ENCODE measurements around the gene HLA-DQA2.
"Not testable (repeated sequence)": the region's sequence is repeated elsewhere in the genome, so short reads cannot be mapped to it uniquely, and the experiment has no call there.

The HLA-DQA2 gene

GRCh38 chr6:32782923-32783322, 41.7 kb downstream of the HLA-DQA2 start:
- DNase-seq, result not testable (repeated sequence)

GRCh38 chr6:32785781-32786533, 44.8 kb downstream of the HLA-DQA2 start:
- DNase-seq, result peak; percentile 56 to 69

- no peak for DNase-seq
Measured at GRCh38 chr6:32790306-32790705, 49.1 kb downstream of the HLA-DQA2 start.

- no peak for DNase-seq
Measured at GRCh38 chr6:32792901-32793435, 51.8 kb downstream of the HLA-DQA2 start.

GRCh38 chr6:32794510-32794909, 53.3 kb downstream of the HLA-DQA2 start:
- peak; percentile 97 to 99 for DNase-seq

Data from AML-193 (cell line).